ENCODE results near the gene RIC3.

Gene RIC3

DNA sequence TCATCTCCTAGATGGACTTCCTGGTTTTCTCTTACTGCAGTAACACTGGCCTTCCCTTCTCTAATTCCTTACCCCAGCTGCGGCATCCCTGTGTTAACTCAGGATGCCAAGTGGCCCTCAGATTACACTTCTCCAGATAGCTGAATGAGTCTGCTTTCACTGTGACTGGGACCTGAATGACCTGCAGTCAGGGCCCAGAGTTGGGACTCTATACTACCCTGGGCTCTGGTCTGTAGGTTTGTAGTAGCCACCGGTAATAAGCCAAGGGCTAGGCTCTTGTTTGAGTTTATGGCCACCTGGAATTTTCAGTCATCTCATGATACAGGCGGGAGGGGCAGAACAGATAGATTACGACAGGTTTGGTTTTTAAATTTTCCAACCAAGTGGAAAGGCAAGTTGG lies 63.7 kb downstream of the RIC3 start:
- DNase-seq (ENCODE audit: low read depth, low spot score) = no peak
- no peak overlapping the region for H3K4me3 ChIP-seq (ENCODE audit: low read depth, low read length)
- ChIA-PET CTCF (interaction anchor here (4.1 to 22.7 kb wide), 3 partner anchors 20 to 100 kb away, joined by 25 to 1552 read pairs (median 445); partner anchors contain the start of gene TUB), POLR2A (no interaction called here)
- TF ChIP-seq, protein P1, sequence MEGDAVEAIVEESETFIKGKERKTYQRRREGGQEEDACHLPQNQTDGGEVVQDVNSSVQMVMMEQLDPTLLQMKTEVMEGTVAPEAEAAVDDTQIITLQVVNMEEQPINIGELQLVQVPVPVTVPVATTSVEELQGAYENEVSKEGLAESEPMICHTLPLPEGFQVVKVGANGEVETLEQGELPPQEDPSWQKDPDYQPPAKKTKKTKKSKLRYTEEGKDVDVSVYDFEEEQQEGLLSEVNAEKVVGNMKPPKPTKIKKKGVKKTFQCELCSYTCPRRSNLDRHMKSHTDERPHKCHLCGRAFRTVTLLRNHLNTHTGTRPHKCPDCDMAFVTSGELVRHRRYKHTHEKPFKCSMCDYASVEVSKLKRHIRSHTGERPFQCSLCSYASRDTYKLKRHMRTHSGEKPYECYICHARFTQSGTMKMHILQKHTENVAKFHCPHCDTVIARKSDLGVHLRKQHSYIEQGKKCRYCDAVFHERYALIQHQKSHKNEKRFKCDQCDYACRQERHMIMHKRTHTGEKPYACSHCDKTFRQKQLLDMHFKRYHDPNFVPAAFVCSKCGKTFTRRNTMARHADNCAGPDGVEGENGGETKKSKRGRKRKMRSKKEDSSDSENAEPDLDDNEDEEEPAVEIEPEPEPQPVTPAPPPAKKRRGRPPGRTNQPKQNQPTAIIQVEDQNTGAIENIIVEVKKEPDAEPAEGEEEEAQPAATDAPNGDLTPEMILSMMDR (IDR thresholded peaks at IDR 0.05; ENCODE audit: insufficient read depth, low read length, missing control alignments) = no peak

DNA sequence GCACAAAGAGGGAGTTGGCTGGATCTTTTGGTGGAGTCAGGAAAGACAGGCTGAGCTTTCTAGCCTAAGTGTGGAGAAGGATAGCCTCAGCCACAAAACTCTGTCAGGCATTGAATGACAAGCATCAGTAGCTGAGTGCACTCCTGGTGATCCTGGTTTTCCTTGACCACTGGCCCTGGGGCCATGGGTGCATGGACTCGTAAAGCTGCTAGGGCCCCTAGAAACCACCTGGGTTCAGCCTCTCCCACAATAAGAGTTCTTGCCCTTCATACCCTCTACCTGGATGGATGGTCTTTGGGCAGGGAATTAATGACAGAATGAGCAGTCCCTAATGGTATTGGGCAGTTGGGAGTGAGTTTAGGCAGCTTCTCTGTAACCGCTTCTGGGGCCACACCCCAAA lies 64.9 kb downstream of the RIC3 start:
- ChIA-PET CTCF (interaction anchor here (1.1 to 22.7 kb wide), 5 partner anchors 18 to 212 kb away, joined by 4 to 1552 read pairs (median 25); partner anchors contain the start of gene TUB), POLR2A (no interaction called here)
- no peak for DNase-seq (ENCODE audit: low read depth, low spot score)
- no peak overlapping the region for H3K4me3 ChIP-seq (ENCODE audit: low read depth, low read length)
- TF ChIP-seq, protein P1 (IDR thresholded peaks at IDR 0.05; ENCODE audit: insufficient read depth, low read length, missing control alignments) = no peak

DNA sequence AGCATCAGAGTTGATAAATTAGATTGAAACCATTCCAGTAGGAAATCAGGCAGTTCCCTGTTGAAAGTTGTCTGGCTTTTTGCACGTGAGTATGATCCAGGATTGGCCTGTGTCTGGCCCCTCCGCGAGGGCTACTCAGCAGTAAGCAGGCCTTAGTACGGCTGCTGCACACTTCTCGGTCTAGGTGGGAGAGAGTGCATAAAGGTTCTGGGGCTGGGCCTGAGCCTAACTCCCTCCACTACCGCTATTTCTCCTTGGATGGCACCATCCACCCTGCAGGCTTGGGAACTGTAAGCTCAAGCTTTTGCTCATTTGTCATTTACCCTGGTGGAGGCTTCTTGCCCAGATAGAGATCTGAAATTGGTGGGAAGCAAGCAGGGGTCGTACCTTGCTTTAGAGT lies 65.9 kb downstream of the RIC3 start:
- ChIA-PET POLR2A (no interaction called here), CTCF (interaction anchor here (1.6 to 22.7 kb wide), 4 partner anchors 17 to 211 kb away, joined by 5 to 1552 read pairs (median 235); partner anchors contain the start of gene TUB)
- no peak overlapping the region for H3K4me3 ChIP-seq (ENCODE audit: low read depth, low read length)
- no peak for DNase-seq (ENCODE audit: low read depth, low spot score)
- TF ChIP-seq, protein P1 (IDR thresholded peaks at IDR 0.05; ENCODE audit: insufficient read depth, low read length, missing control alignments) = no peak

DNA sequence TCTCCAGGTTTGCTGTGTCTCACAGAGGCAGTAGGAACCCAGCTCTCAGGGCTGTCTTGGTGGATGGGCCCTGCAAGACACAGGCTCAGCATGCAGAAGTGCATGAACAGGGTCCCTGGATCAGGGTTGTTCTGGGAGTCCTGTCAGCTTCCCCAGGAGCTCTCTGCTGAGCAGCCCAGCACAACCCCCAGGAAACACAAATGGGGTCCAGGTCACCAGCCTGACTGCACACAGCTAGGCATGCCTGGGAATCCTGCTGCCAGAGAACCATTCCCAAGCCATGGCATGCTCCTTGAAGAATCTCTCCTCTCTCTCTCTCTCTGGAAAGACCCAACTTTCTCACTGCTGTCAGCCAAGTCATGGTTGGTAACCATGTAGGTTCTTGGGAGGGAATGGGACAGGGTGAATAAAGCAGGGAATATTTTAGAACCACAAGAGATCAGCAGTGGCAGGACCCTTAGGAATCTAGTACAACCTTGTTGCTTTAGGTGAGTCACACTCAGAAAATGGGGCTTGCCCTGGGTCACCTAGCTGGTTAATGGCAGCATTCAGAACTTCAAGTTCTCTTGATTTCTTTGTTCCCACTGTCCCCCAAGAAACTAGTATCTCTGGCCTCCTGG lies 66.4 kb downstream of the RIC3 start:
- TF ChIP-seq, protein P1 (IDR thresholded peaks at IDR 0.05; ENCODE audit: insufficient read depth, low read length, missing control alignments) = no peak
- POLR2A ChIA-PET = no interaction called here
- CTCF ChIA-PET = interaction anchor here (4.1 to 22.7 kb wide), 3 partner anchors 17 to 97 kb away, joined by 25 to 1552 read pairs (median 445); partner anchors contain the start of gene TUB
- H3K4me3 ChIP-seq (ENCODE audit: low read depth, low read length) = no peak overlapping the region
- DNase-seq (ENCODE audit: low read depth, low spot score) = no peak

DNA sequence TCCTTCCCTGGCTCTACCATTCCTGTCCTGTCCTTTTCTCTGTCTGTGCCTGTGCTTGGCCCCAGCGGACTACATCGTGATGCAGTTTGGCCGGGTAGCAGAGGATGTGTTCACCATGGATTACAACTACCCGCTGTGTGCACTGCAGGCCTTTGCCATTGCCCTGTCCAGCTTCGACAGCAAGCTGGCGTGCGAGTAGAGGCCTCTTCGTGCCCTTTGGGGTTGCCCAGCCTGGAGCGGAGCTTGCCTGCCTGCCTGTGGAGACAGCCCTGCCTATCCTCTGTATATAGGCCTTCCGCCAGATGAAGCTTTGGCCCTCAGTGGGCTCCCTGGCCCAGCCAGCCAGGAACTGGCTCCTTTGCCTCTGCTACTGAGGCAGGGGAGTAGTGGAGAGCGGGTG lies 67.4 kb downstream of the RIC3 start:
- no peak for DNase-seq (ENCODE audit: low read depth, low spot score)
- no peak overlapping the region for H3K4me3 ChIP-seq (ENCODE audit: low read depth, low read length)
- CTCF ChIA-PET = interaction anchor here (16.1 to 22.7 kb wide), 4 partner anchors 16 to 96 kb away, joined by 242 to 1552 read pairs (median 570); partner anchors contain the start of gene TUB
- POLR2A ChIA-PET = no interaction called here
- TF ChIP-seq, protein P1 (IDR thresholded peaks at IDR 0.05; ENCODE audit: insufficient read depth, low read length, missing control alignments) = no peak

DNA sequence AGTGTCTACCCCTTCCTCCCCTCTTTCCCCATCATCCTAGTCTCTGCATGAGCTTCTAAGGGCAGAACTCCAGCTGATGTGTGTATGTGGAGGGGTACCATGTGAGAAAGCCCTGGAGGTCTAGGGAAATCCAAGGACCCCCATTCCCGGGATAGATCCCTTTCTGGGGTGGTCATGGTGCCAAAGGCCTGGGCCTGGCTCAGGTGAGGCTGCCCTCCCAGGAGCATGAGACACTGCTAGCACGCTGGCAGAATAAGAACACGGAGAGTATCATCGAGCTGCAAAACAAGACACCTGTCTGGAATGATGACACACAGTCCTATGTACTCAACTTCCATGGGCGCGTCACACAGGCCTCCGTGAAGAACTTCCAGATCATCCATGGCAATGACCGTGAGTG lies 68.2 kb downstream of the RIC3 start:
- no peak overlapping the region for H3K4me3 ChIP-seq (ENCODE audit: low read depth, low read length)
- ChIA-PET CTCF (interaction anchor here (1.4 to 22.7 kb wide), 18 partner anchors 10 to 409 kb away, joined by 3 to 1552 read pairs (median 20); partner anchors contain the start of gene TUB), POLR2A (no interaction called here)
- no peak for DNase-seq (ENCODE audit: low read depth, low spot score)
- TF ChIP-seq, protein P1 (IDR thresholded peaks at IDR 0.05; ENCODE audit: insufficient read depth, low read length, missing control alignments) = no peak
